CD4-positive, CD25-positive, alpha-beta regulatory T cell (primary cell): ENCODE results near the gene OSBPL9. TPM values are rescaled to one million over a fixed set of nuclear protein-coding genes. Genes with fewer than 3 reads are reported as not detected.

ENCODE experiments used
- ATAC-seq, 2 donors: fragments of 150-1000 bp; cut with Tn5 transposase; one replicate each; pipeline ENCODE4 v1.10.0; 2021; ENCODE audit warnings: low read depth in 2 of 2, moderate number of reproducible peaks in 2 of 2, moderate library complexity in 1 of 2
- DNase-seq, 3 donors: peaks; one replicate each; pipeline versions ENCODE4 v3.0.0 to v3.0.0-alpha.2; 2012 to 2022; ENCODE audit warnings: mixed read lengths in 1 of 3
- H3K27ac ChIP-seq: one replicate; pipeline ENCODE4 v1.7.0; 2013; ENCODE audit warnings: mild to moderate bottlenecking, low read length; ENCODE audit not compliant: insufficient read depth, poor library complexity, severe bottlenecking
- H3K27me3 ChIP-seq: one replicate; pipeline ENCODE4 v1.7.0; 2013; ENCODE audit warnings: low read length; ENCODE audit not compliant: control insufficient read depth, insufficient read depth
- H3K36me3 ChIP-seq: one replicate; pipeline ENCODE4 v1.7.0; 2013; ENCODE audit warnings: mild to moderate bottlenecking, low read length, moderate library complexity; ENCODE audit not compliant: control insufficient read depth, insufficient read depth
- H3K4me1 ChIP-seq: 2 replicates; pipeline ENCODE4 v1.7.0; 2013; ENCODE audit warnings: mild to moderate bottlenecking, low read length; ENCODE audit not compliant: insufficient read depth, control insufficient read depth, poor library complexity, severe bottlenecking
- H3K4me3 ChIP-seq: one replicate; pipeline ENCODE4 v1.7.0; 2013; ENCODE audit warnings: low read depth, mild to moderate bottlenecking, low read length, moderate library complexity
- H3K9me3 ChIP-seq, 2 experiments: 1 replicate in 1 of 2; 2 replicates in 1 of 2; pipeline ENCODE4 v1.7.0; 2013; ENCODE audit warnings: low read length in 2 of 2, mild to moderate bottlenecking in 1 of 2, moderate library complexity in 1 of 2; ENCODE audit not compliant: control insufficient read depth in 2 of 2
- H3K27ac Mint-ChIP-seq, 3 donors: one replicate each; pipeline ENCODE4 v1.8.0; 2020 to 2022; ENCODE audit warnings: mild to moderate bottlenecking in 3 of 3, mixed read lengths in 3 of 3, moderate library complexity in 2 of 3
- H3K27me3 Mint-ChIP-seq: one replicate; pipeline ENCODE4 v1.8.0; 2022; ENCODE audit warnings: mild to moderate bottlenecking, mixed read lengths
- H3K36me3 Mint-ChIP-seq: one replicate; pipeline ENCODE4 v1.8.0; 2020; ENCODE audit warnings: mixed read lengths
- H3K4me1 Mint-ChIP-seq, 4 donors: one replicate each; pipeline ENCODE4 v1.8.0; 2020 to 2022; ENCODE audit warnings: mixed read lengths in 4 of 4, mild to moderate bottlenecking in 1 of 4
- H3K4me3 Mint-ChIP-seq, 4 donors: one replicate each; pipeline ENCODE4 v1.8.0; 2020 to 2022; ENCODE audit warnings: mild to moderate bottlenecking in 4 of 4, mixed read lengths in 4 of 4, moderate library complexity in 3 of 4
- H3K9me3 Mint-ChIP-seq, 7 donors: one replicate each; pipeline ENCODE4 v1.8.0; 2020 to 2022; ENCODE audit warnings: mixed read lengths in 7 of 7, mild to moderate bottlenecking in 3 of 7, moderate library complexity in 2 of 7
- polyA plus RNA-seq, 4 donors: library from polyadenylated mRNA; unstranded; fragments of 300-500 nt; fragmentation: Illumina TruSeq; gene quantifications; one replicate each; pipeline ENCODE4 v1.2.3, GENCODE V29; 2021
- total RNA-seq: library from RNA; stranded (reverse); gene quantifications from one replicate; pipeline ENCODE4 v1.2.3, GENCODE V29; 2022

OSBPL9 gene
- total and polyA plus RNA-seq, 5 donors from 2014 or later, result 33.5 to 45.2 (median 40.0) TPM

- H3K4me1 Mint-ChIP-seq, result peaks cover 0 to 12% (median 6%) of the 10 kb centered on the region in 4 donors
- Histone ChIP-seq H3K4me1 (no peaks in the 10 kb centered on the region), H3K4me3 (no peak overlapping the region), H3K9me3 (no peaks in the 10 kb centered on the region), H3K27me3 (no peaks in the 10 kb centered on the region), H3K27ac (no peak overlapping the region), H3K36me3 (peaks cover 48% of the 10 kb centered on the region)
- H3K4me3 Mint-ChIP-seq, result peak overlapping the region in 1 of 4 donors; percentile 69
- no peaks in the 10 kb centered on the region for H3K9me3 Mint-ChIP-seq
- H3K36me3 Mint-ChIP-seq, result peaks cover 38% of the 10 kb centered on the region
- ATAC-seq (no peak), DNase-seq (no peak)
- H3K27ac Mint-ChIP-seq, result no peak overlapping the region
- no peaks in the 10 kb centered on the region for H3K27me3 Mint-ChIP-seq
Observed at GRCh38 chr1:51776408-51776807, 159.5 kb downstream of the OSBPL9 start.

- Mint-ChIP-seq H3K36me3 (peaks cover 46% of the 10 kb centered on the region), H3K4me3 (no peak overlapping the region), H3K9me3 (no peaks in the 10 kb centered on the region), H3K27ac (no peak overlapping the region), H3K4me1 (peaks cover 3 to 9% (median 6%) of the 10 kb centered on the region in 4 donors), H3K27me3 (no peaks in the 10 kb centered on the region)
- Histone ChIP-seq H3K27me3 (no peaks in the 10 kb centered on the region), H3K4me3 (no peak overlapping the region), H3K36me3 (peaks cover 51% of the 10 kb centered on the region), H3K4me1 (no peaks in the 10 kb centered on the region), H3K27ac (no peak overlapping the region), H3K9me3 (no peaks in the 10 kb centered on the region)
- ATAC-seq, result no peak
- DNase-seq, result no peak
Observed at GRCh38 chr1:51780927-51781326, 164.0 kb downstream of the OSBPL9 start.

DNA sequence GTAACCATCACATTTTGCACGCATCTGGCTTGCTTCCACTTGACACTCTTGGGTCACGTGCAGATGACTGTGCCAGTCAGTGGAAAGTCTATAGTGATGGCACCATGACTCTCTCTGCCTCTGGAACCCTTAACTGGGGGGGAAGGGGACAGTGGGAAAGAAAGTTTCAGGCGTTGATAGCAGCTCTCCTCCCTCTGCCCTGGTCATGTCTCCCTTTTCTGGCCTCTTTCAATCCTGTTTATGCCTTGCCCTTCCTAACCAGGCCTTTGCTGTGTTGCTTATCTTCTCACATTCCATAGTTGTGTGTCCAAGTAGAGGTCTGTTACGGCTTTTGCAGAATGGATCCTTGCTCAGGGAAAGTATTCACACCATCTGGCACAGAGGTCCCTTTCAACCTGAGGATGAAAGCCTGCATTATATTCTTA, 168.1 kb downstream of the OSBPL9 start:
- H3K4me1 ChIP-seq, result no peaks in the 10 kb centered on the region
- Mint-ChIP-seq H3K27ac (peak overlapping the region in 2 of 3 donors; percentile 24 to 45), H3K9me3 (no peaks in the 10 kb centered on the region), H3K4me1 (peaks cover 0 to 5% (median 0%) of the 10 kb centered on the region in 4 donors), H3K36me3 (peaks cover 66% of the 10 kb centered on the region), H3K27me3 (no peaks in the 10 kb centered on the region), H3K4me3 (no peak overlapping the region)
- no peak for ATAC-seq
- DNase-seq, result no peak
- H3K27me3 ChIP-seq, result no peaks in the 10 kb centered on the region
- H3K27ac ChIP-seq, result no peak overlapping the region
- H3K4me3 ChIP-seq, result no peak overlapping the region
- H3K36me3 ChIP-seq, result peaks cover 80% of the 10 kb centered on the region
- no peaks in the 10 kb centered on the region for H3K9me3 ChIP-seq

DNA sequence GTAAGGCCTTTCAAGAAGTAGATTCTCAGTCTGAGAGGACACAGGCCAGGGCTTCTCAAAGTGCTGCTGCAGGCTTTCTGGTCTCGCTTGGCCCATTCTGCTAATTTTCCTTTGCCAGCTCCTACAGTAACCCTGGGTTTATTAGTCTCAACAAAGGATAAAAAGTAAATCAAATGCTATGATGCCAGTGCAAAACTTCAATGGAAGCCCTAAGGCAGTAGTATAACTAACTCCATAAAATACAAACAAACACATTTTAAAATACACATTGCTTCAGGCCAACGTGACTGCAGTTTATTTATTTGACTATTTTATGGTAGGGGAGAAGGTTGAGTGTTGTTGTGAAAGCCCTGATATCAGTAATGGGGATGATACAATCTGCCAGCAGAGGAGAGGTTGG, 172.0 kb downstream of the OSBPL9 start:
- H3K27ac ChIP-seq, result no peak overlapping the region
- H3K36me3 Mint-ChIP-seq, result peaks cover 81% of the 10 kb centered on the region
- H3K36me3 ChIP-seq, result peaks cover 97% of the 10 kb centered on the region
- peak overlapping the region in 2 of 3 donors; percentile 34 to 53 for H3K27ac Mint-ChIP-seq
- H3K4me1 Mint-ChIP-seq, result peaks cover 0 to 11% (median 1%) of the 10 kb centered on the region in 4 donors
- no peaks in the 10 kb centered on the region for H3K9me3 ChIP-seq
- no peaks in the 10 kb centered on the region for H3K4me1 ChIP-seq
- no peaks in the 10 kb centered on the region for H3K9me3 Mint-ChIP-seq
- no peak overlapping the region for H3K4me3 ChIP-seq
- DNase-seq (no peak), ATAC-seq (no peak)
- H3K4me3 Mint-ChIP-seq, result no peak overlapping the region
- H3K27me3 ChIP-seq, result no peaks in the 10 kb centered on the region
- H3K27me3 Mint-ChIP-seq, result no peaks in the 10 kb centered on the region

DNA sequence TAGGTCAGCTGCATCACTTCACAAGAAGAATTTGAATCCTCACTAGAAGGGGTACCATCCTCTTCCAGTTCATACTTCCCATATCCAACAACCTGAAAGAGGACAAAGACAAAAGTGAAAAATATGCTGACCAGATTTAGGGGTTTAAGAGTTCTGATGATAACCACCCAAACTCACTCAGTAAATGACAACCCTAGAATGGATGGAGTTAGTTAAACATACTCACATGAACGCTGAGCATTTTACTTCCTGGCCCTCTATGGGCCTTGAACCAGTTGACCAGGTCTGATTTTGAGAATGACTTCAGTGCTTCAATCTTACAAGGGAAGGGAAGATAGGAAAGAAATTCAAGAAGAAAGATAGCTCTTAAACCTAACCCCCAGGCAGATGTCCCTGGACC, 172.4 kb downstream of the OSBPL9 start:
- Histone ChIP-seq H3K4me3 (no peak overlapping the region), H3K4me1 (no peaks in the 10 kb centered on the region), H3K27ac (no peak overlapping the region), H3K9me3 (no peaks in the 10 kb centered on the region), H3K27me3 (no peaks in the 10 kb centered on the region), H3K36me3 (peaks cover 97% of the 10 kb centered on the region)
- no peaks in the 10 kb centered on the region for H3K27me3 Mint-ChIP-seq
- DNase-seq (no peak), ATAC-seq (no peak)
- H3K36me3 Mint-ChIP-seq, result peaks cover 81% of the 10 kb centered on the region
- no peaks in the 10 kb centered on the region for H3K9me3 Mint-ChIP-seq
- H3K27ac Mint-ChIP-seq, result peak overlapping the region in 2 of 3 donors; percentile 34 to 53
- H3K4me1 Mint-ChIP-seq, result peaks cover 0 to 11% (median 1%) of the 10 kb centered on the region in 4 donors
- H3K4me3 Mint-ChIP-seq, result no peak overlapping the region

GRCh38 chr1:51790385-51790784, 173.5 kb downstream of the OSBPL9 start:
- Histone ChIP-seq H3K4me1 (no peaks in the 10 kb centered on the region), H3K4me3 (no peak overlapping the region), H3K27me3 (no peaks in the 10 kb centered on the region), H3K27ac (no peak overlapping the region), H3K9me3 (no peaks in the 10 kb centered on the region), H3K36me3 (peaks cover 99% of the 10 kb centered on the region)
- Mint-ChIP-seq H3K27ac (peak overlapping the region in 2 of 3 donors; percentile 25 to 37), H3K4me3 (no peak overlapping the region), H3K27me3 (no peaks in the 10 kb centered on the region), H3K9me3 (no peaks in the 10 kb centered on the region), H3K36me3 (peaks cover 81% of the 10 kb centered on the region), H3K4me1 (peaks cover 0 to 8% (median 1%) of the 10 kb centered on the region in 4 donors)
- no peak for ATAC-seq
- DNase-seq, result no peak

DNA sequence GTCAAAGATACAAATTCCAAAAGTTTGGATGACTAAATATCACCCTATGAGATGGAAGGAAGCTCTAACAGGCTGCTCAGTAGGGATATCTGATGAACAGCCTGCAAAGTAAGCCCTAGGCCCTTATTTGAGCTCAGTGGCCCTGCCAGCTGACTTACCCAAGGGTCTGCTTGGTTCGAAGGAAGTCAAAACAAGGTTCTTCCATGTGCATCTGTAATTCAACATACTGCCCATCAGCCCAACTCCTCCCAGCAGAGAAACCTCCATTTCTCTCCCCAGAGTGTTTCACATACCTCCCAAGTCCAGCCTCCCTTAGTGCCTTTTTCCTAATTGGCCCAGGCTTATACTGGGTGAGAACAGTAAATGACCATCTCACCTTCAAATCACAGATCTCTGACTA, 175.0 kb downstream of the OSBPL9 start:
- peaks cover 0 to 6% (median 1%) of the 10 kb centered on the region in 4 donors for H3K4me1 Mint-ChIP-seq
- peaks cover 70% of the 10 kb centered on the region for H3K36me3 Mint-ChIP-seq
- no peak overlapping the region for H3K4me3 ChIP-seq
- no peak for ATAC-seq
- no peaks in the 10 kb centered on the region for H3K27me3 Mint-ChIP-seq
- H3K4me1 ChIP-seq, result no peaks in the 10 kb centered on the region
- H3K27ac ChIP-seq, result no peak overlapping the region
- H3K27me3 ChIP-seq, result no peaks in the 10 kb centered on the region
- H3K36me3 ChIP-seq, result peaks cover 87% of the 10 kb centered on the region
- H3K27ac Mint-ChIP-seq, result peak overlapping the region; percentile 32 to 76 (median 34)
- H3K4me3 Mint-ChIP-seq, result no peak overlapping the region
- no peak for DNase-seq
- H3K9me3 Mint-ChIP-seq, result no peaks in the 10 kb centered on the region
- H3K9me3 ChIP-seq, result no peaks in the 10 kb centered on the region

GRCh38 chr1:51792864-51793263, 176.0 kb downstream of the OSBPL9 start:
- Histone ChIP-seq H3K9me3 (no peaks in the 10 kb centered on the region), H3K27me3 (no peaks in the 10 kb centered on the region), H3K27ac (no peak overlapping the region), H3K4me1 (no peaks in the 10 kb centered on the region), H3K36me3 (peaks cover 87% of the 10 kb centered on the region), H3K4me3 (no peak overlapping the region)
- peaks cover 0 to 7% (median 3%) of the 10 kb centered on the region in 4 donors for H3K4me1 Mint-ChIP-seq
- peak overlapping the region in 1 of 3 donors; percentile 76 for H3K27ac Mint-ChIP-seq
- peaks cover 70% of the 10 kb centered on the region for H3K36me3 Mint-ChIP-seq
- H3K27me3 Mint-ChIP-seq, result no peaks in the 10 kb centered on the region
- H3K4me3 Mint-ChIP-seq, result no peak overlapping the region
- DNase-seq (no peak), ATAC-seq (no peak)
- H3K9me3 Mint-ChIP-seq, result no peaks in the 10 kb centered on the region
